Measurements from ENCODE around the gene BTBD10.
A peak's percentile ranks its signal among the peaks of the same experiment; 100 is the strongest.
"Not testable (repeated sequence)": the region's sequence is repeated elsewhere in the genome, so short reads cannot be mapped to it uniquely, and the experiment has no call there.

The BTBD10 gene

DNA sequence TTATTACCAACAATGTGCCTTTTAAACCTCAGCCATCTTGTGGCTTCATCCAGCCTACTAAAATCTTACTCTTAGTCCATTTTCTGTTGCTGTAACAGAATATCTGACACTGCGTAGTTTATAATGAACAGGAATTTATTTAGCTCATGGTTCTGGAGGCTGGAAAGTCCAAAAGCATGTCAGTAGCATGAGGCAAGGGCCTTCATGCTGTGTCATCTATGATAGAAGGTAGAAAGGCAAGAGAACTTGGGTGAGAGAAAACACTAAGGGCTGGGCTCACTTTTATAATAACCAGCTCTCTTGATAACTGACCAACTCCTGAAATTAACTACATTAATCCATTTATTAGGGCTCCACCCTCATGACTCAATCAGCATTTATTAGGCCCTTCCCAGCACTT lies 13.5 kb downstream of the BTBD10 start:
- no peak overlapping the region for H3K4me3 ChIP-seq (ENCODE audit: low read depth, low read length)
- TF ChIP-seq, protein P1, sequence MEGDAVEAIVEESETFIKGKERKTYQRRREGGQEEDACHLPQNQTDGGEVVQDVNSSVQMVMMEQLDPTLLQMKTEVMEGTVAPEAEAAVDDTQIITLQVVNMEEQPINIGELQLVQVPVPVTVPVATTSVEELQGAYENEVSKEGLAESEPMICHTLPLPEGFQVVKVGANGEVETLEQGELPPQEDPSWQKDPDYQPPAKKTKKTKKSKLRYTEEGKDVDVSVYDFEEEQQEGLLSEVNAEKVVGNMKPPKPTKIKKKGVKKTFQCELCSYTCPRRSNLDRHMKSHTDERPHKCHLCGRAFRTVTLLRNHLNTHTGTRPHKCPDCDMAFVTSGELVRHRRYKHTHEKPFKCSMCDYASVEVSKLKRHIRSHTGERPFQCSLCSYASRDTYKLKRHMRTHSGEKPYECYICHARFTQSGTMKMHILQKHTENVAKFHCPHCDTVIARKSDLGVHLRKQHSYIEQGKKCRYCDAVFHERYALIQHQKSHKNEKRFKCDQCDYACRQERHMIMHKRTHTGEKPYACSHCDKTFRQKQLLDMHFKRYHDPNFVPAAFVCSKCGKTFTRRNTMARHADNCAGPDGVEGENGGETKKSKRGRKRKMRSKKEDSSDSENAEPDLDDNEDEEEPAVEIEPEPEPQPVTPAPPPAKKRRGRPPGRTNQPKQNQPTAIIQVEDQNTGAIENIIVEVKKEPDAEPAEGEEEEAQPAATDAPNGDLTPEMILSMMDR (IDR thresholded peaks at IDR 0.05; ENCODE audit: low read depth, low read length), result no peak
- TF ChIP-seq MYC (IDR thresholded peaks at IDR 0.05; ENCODE audit: low read depth, low read length) (no peak), POLR2A (IDR thresholded peaks at IDR 0.05; ENCODE audit: extremely low read depth, insufficient read length) (no peak)
- TF ChIP-seq, protein P2, sequence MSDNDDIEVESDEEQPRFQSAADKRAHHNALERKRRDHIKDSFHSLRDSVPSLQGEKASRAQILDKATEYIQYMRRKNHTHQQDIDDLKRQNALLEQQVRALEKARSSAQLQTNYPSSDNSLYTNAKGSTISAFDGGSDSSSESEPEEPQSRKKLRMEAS (IDR thresholded peaks at IDR 0.05; ENCODE audit: low read depth, low read length), result no peak
- no peak for DNase-seq (ENCODE audit: low read depth)

GRCh38 chr11:13448876-13449275 lies 14.1 kb downstream of the BTBD10 start:
- DNase-seq (ENCODE audit: low read depth), result peak; percentile 71
- no peak overlapping the region for H3K4me3 ChIP-seq (ENCODE audit: low read depth, low read length)
- TF ChIP-seq, protein P2 (IDR thresholded peaks at IDR 0.05; ENCODE audit: low read depth, low read length), result no peak

- DNase-seq (ENCODE audit: low read depth), result no peak
- no peak overlapping the region for H3K4me3 ChIP-seq (ENCODE audit: low read depth, low read length)
- TF ChIP-seq MYC (IDR thresholded peaks at IDR 0.05; ENCODE audit: low read depth, low read length) (no peak), POLR2A (IDR thresholded peaks at IDR 0.05; ENCODE audit: extremely low read depth, insufficient read length) (no peak)
- TF ChIP-seq, protein P1 (IDR thresholded peaks at IDR 0.05; ENCODE audit: low read depth, low read length), result no peak
- TF ChIP-seq, protein P2 (IDR thresholded peaks at IDR 0.05; ENCODE audit: low read depth, low read length), result no peak
Observed at GRCh38 chr11:13446444-13446843, 16.6 kb downstream of the BTBD10 start.

- H3K4me3 ChIP-seq (ENCODE audit: low read depth, low read length), result no peak overlapping the region
- TF ChIP-seq MYC (IDR thresholded peaks at IDR 0.05; ENCODE audit: low read depth, low read length) (no peak), POLR2A (IDR thresholded peaks at IDR 0.05; ENCODE audit: extremely low read depth, insufficient read length) (no peak)
- TF ChIP-seq, protein P2 (IDR thresholded peaks at IDR 0.05; ENCODE audit: low read depth, low read length), result no peak
- no peak for DNase-seq (ENCODE audit: low read depth)
Observed at GRCh38 chr11:13445588-13445987, 17.4 kb downstream of the BTBD10 start.

DNA sequence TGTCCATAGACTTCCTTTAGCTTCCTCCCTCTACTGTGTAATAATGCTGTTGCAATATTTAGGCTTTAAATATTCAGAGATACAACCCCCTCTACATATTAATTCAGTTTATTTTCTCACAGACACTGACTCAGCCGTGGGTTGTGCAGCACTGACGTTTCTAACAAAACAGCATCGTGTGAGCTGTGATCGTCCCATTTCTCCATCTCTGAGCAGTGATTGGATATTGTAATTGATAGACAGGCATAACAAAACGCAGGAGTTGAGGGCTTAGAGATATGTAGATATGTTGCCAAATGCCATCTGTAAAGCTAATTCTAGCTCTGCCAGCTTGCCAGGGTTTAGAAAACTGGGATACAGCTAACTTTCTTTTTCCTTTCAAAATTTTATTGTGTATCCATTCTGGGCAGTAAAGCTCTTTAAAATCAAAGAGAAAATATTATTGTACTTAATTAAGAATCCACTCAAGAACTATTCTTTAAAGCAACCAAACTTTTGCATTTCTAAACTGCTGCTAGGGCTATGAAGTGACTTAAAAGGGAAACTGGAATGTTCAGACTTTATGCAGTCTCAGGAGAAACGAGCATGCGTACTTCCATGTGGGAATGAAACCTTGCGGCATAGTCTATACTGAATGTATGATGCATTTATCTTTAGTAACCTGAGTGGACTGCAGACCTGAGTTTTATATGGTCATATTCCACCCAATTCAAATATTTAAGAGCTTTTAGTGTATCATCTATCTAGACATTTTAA lies 22.7 kb downstream of the BTBD10 start:
- DNase-seq (ENCODE audit: low read depth), result no peak
- TF ChIP-seq, protein P1 (IDR thresholded peaks at IDR 0.05; ENCODE audit: low read depth, low read length), result no peak
- TF ChIP-seq, protein P2 (IDR thresholded peaks at IDR 0.05; ENCODE audit: low read depth, low read length), result no peak
- no peak for TF ChIP-seq POLR2A (IDR thresholded peaks at IDR 0.05; ENCODE audit: extremely low read depth, insufficient read length)
- no peak for TF ChIP-seq MYC (IDR thresholded peaks at IDR 0.05; ENCODE audit: low read depth, low read length)
- no peak overlapping the region for H3K4me3 ChIP-seq (ENCODE audit: low read depth, low read length)

DNA sequence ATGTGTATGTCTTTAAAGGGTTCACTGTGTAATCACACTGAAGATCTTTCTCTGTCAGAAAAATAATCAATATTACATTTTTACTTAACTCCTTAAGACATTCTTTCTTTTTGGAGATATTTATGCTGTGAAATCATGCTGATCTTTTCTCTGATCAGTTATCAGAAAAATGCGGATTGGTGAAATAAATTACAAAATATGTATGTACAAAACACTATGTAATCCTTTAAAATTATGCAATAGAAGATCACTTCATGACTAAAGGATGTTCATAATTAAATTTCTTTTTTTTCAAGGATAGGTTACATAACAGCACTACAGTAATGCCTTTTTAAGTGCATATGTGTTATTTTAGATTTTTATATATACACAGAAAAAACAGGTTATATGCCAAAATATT lies 24.7 kb downstream of the BTBD10 start:
- TF ChIP-seq, protein P2 (IDR thresholded peaks at IDR 0.05; ENCODE audit: low read depth, low read length), result no peak
- TF ChIP-seq POLR2A (IDR thresholded peaks at IDR 0.05; ENCODE audit: extremely low read depth, insufficient read length), result no peak
- no peak for TF ChIP-seq MYC (IDR thresholded peaks at IDR 0.05; ENCODE audit: low read depth, low read length)
- TF ChIP-seq, protein P1 (IDR thresholded peaks at IDR 0.05; ENCODE audit: low read depth, low read length), result no peak
- DNase-seq (ENCODE audit: low read depth), result no peak
- no peak overlapping the region for H3K4me3 ChIP-seq (ENCODE audit: low read depth, low read length)

GRCh38 chr11:13436836-13437235 lies 26.2 kb downstream of the BTBD10 start:
- H3K4me3 ChIP-seq (ENCODE audit: low read depth, low read length); DNase-seq (ENCODE audit: low read depth): not testable (repeated sequence)

Measured in NB4 (cell line).